GM12878 (cell line): ENCODE results near the gene GREB1.

Source experiments
- JUND ChIP-seq: IDR thresholded peaks from 2 replicates; pipeline ENCODE4 v1.6.1; 2012; ENCODE audit warnings: low read depth, mild to moderate bottlenecking, low read length, improper control_type of control experiment, moderate library complexity
- NFYB ChIP-seq: IDR thresholded peaks from 2 replicates; pipeline ENCODE4 v1.6.1; 2011; ENCODE audit warnings: low read depth, mild to moderate bottlenecking, low read length, improper control_type of control experiment, moderate library complexity; ENCODE audit not compliant: insufficient read depth
- TF ChIP-seq, protein P1 (sequence below), 3 experiments: IDR thresholded peaks in 2 of 3; conservative IDR thresholded peaks in 1 of 3; 2 replicates each; pipeline ENCODE4 v1.5.1; 2011; ENCODE audit warnings: low read depth in 3 of 3, low read length in 3 of 3, mild to moderate bottlenecking in 3 of 3, control low read depth in 2 of 3, moderate library complexity in 2 of 3, inconsistent platforms in 1 of 3, mixed read lengths in 1 of 3; ENCODE audit not compliant: control insufficient read depth in 2 of 3, insufficient read depth in 1 of 3; ENCODE audit errors: extremely low read depth in 1 of 3

DNA sequence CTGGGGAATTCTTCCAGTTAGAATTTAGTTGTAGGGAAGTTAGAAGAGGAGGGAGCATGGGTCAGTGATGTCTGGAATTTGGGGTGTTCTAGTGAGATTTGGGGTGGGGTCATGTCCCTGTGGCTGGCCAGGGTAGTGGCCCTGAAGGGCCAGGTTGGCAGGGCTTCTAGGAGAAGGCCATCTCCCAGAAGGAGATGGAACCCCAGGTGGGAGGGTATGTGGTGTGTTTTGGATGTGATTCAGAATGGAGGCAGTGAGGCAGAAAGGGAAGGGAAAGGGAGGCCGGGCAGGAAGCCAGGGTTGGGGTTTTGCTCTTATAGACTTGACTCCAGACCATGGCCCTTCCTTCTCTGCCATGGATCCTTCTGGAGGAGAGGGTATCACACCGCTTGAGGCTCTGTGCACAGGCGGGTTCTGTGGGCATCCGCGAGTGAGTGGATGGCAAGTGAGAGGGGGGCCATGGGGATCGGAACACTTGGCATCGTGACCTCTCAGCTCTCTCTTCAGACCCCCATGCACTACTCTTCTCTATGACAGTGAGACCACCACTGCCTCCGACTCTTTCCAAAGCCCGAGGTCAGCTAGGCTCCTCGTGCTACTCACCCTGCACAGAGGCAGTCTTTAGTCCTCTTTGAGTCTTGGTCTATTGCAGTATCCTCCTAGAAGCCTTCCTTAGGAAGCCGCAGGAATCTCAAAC is 7.3 kb downstream of the GREB1 start:
- TF ChIP-seq, protein P1, sequence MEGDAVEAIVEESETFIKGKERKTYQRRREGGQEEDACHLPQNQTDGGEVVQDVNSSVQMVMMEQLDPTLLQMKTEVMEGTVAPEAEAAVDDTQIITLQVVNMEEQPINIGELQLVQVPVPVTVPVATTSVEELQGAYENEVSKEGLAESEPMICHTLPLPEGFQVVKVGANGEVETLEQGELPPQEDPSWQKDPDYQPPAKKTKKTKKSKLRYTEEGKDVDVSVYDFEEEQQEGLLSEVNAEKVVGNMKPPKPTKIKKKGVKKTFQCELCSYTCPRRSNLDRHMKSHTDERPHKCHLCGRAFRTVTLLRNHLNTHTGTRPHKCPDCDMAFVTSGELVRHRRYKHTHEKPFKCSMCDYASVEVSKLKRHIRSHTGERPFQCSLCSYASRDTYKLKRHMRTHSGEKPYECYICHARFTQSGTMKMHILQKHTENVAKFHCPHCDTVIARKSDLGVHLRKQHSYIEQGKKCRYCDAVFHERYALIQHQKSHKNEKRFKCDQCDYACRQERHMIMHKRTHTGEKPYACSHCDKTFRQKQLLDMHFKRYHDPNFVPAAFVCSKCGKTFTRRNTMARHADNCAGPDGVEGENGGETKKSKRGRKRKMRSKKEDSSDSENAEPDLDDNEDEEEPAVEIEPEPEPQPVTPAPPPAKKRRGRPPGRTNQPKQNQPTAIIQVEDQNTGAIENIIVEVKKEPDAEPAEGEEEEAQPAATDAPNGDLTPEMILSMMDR (IDR thresholded peaks at IDR 0.05 in 2 of 3, conservative IDR thresholded peaks at IDR 0.05 in 1 of 3; ENCODE audit: control insufficient read depth in 2 of 3, extremely low read depth in 1 of 3, insufficient read depth in 1 of 3, low read depth in 3 of 3, low read length in 3 of 3): no peak
- TF ChIP-seq NFYB: no peak
- no peak for TF ChIP-seq JUND
